GM19240 (cell line): ENCODE data around the gene FAM163B.

Experiments
- DNase-seq: peaks from one replicate; pipeline ENCODE4 v3.0.0; 2011; ENCODE audit warnings: low spot score; ENCODE audit not compliant: insufficient read length

FAM163B gene

DNA sequence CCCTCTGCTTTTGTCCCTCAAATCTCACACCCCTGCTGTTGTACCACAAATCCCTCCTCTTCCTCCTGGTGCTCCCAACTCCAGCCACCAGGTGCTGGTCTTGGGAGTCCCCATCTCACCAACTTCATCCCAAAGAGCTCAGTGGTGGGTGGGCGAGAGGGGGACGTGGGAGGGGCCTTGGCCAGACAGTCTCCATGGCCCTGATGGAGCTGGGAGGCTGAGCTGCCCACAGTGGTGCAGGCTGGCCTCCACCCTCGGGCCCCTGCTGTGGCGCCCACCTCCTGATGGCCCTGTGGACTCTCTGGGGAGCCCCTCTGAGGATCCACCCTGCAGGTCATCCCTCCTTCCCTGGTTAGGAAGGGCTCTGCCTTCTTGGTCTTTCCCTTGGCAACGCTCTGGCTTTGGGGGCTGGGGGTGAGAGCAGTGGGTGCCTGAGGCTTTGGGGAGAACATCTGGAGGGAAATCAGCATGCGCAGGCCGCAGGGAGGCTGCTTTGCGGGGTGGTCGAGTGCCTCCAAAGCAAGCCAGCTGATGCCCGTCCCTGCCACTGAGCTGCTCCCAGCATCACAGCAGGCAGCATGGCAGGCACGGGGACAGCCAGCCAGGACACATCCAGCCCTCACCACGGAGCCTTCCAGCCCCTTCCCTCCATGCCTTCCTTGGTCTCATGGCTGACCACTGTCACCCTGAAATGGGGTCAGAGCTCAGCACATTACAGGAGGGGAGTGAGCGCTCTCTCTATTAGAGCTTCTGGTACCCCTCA is 7.6 kb upstream of the FAM163B start:
- no peak for DNase-seq

DNA sequence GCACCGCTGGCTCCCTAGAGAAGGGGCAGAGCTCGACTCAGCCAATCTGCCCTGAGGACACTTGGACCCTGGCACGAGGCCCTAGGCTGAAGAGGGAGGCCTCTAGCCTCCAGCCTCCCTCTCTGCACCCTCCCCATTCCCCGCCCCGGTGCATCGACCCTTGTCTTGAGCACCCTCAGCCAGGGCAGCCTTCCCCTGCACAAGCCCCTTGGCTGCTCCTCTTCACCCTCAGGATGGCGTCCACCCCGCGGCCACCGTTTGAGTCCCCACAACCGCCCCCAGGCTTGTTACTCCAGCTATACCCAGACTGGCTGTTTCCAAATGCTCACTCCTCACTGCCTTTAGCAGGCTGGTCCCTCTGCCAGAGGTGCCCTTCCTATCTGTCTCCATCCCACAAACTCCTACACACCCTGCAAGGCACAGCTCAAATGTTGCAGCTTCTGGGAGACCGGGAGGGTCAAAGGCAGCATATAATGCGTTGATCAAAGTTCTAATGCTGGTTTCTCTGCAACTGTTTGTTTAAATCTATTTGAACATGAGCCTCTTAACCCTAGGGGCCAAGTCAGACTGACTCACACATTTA is 6.5 kb upstream of the FAM163B start:
- DNase-seq, result no peak

DNA sequence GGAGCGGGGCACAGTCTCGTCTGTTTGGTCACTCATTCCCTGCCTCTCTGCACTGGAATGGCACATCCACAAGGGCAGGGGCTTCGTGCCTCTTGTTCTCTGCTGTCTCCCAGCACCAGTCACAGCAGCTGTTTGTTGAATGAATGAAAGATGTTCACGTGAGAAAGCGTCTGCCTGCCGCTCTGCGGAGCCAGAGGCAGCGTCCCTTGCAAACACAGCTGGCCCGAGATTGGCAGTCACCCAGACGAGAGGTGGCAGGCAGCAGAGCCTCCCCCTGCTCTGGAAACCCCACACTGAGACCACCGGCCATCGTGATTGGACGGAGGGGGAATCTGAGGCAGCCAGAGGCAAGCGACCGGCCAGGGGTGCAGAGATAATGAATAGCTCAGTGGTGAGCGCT is 6.0 kb upstream of the FAM163B start:
- DNase-seq, result no peak

DNA sequence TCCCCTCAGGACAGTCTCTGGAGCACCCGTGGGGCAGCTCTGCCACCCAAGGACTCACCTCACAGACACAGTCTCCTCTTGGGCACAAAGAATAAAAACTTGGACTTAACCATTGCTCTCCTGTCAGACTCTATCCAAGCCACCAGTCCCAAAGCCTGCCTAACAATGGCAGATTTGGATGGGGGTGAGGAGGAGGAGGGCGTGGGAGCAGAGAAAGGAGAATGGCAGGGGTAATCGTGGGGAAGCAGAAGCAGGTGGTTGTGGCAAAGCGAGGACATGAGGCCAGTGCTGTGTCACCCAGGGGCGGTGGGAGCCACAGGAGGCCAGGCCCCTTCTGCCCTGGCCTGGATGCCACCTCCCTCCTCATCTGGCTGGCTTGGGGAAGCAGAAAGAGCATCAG is 5.5 kb upstream of the FAM163B start:
- DNase-seq, result no peak

DNA sequence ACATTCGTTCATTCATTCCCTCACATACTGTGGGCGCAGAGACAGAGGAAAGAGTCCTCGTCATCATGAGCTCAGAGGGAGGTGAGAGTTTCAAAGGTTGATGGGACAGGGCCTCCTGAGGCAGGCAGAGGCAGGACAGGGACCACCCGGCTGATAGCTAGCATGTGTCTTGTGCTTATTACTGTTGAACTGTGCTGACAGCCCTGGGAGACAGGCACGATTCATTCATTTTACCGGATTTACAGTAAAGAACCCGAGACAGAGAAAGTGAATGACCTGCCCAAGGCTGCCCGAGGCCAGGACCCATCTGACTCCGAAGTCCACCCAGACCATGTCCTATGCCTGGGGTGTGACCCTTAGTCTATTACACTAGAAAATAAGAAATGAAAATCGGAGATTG is 4.9 kb upstream of the FAM163B start:
- DNase-seq, result no peak

DNA sequence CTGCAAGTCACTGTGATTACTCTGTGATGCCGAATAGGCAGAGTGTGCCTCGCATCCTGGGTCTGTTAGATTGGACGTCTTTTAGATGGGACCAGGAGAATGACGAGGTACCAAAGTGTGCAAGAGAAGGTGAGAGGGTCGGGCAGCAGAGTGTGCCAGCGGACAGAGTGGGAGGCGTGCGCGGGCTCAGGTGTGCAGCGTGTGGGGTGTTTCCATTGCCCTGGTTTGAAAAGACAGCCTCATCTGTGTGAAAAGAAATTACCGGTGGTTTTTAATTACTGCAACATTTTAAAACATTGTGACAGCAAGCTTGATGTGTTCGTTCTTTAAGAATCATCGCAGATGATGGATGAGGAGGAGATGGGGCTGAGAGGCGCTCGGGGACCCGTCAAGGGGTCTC is 4.2 kb upstream of the FAM163B start:
- DNase-seq, result no peak

DNA sequence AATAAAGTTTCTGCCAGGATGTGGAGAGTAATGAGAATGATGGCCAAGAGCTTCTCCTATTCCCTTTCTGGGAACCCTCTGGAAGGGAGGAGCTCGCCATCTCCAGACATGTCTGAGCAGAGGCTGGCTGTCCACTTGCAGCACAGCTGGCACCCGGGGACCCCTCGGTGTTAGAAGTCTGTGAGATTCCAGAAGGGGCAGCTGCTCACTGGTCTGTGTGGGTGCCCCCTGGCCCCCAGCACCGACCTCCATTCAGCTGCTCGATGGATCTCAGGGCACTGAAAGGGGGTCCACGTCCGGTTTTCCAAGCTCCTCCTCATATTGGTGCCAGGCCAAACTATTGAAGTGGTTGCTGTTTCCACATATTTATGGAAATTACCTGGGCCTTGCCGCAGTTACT is 3.6 kb upstream of the FAM163B start:
- no peak for DNase-seq

DNA sequence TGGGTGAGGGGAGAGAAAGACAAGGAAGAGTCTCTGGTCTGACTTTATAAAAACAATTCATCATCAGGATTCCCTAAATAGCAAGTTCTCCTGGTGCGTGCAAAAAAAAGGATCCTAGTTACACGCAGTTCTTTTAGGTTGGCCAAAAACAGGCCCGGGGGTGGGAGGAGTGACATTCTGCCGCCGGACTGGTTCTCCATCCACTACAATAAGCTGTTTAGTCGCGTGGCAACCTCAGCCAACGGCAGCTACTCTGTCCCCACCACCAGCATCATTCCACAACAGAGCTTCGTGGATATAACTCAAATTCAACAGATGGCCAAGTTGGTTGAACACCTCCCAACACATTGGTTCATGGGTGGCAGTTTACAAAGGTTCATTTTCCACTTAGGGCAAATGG is 2.9 kb upstream of the FAM163B start:
- no peak for DNase-seq

DNA sequence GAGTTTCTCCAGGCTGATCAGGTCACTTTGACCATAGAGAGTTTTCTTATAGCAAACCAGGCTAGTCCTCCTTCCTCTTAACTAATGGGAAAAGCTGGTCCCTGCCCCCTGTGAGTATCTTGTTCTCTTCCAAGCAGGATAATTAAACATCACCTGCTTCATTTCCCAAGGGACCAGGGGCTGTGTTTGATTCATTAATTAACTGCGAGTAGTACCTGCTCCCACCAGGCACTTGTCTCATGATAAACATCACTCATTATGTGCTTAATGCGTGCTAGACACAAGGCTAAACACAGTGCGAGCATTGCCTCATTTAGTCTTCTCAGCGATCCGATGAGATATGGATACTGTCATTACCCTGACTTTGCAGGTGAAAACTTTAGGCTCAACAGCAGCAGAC is 1.7 kb upstream of the FAM163B start:
- DNase-seq, result no peak

DNA sequence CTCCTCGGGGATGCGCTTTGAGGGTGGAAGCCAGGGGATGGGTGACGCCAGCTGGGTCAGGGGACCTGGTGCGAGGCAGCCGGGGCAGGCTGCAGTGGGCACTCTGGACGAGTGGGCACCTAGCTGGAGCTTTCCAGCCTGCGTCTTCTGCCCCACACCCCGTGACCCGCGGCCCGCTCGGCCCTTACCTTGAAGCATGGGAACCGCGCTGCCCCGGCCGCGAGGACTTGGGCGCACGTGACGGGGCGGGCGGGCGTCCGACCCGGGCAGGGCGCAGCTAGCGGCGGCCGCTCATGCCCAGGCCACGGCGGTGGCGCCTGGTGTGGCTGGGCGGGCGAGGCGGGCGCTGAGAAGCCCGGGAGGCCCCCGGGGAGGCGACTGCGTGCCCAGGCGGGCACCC is 300 bp downstream of the FAM163B start:
- no peak for DNase-seq

DNA sequence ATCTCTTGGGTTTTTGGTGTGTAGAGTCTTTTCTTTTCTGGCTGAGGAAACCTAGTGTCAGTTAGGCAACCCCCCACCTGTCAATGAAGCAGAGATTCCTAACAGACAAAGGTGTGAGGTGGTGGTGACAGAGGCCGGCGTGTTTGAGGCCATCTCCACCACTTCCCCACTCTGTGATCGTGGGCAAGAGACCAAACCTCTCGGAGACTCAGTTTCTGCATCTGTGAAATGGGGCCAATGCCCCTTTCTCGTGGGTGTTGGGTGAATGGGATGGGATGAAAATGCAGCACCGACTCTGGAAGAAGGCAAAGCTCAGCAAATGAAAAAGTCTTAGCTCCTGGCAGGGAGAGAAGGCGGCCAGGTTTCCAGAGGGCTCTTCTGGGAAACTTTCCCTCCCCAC is 807 bp downstream of the FAM163B start:
- no peak for DNase-seq

DNA sequence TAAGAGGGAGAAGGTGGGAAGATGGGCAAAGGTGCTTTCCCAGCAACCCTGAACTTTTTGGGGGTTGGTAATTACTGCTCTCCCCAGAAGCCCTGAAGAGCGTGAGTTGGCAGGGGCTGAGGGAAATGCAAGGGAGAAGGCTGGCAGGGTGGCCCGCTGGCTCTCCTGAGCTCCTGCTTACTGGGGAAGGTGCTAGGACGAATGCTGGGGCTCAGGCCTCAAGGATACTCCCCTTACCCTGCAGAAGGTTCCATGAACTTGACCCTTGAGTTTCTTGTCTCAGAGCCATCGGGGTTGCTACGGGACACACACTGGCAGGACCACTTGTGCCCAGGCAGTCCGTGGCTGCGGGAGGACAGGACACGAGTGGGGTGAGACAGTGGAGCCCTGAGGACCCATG is 1.2 kb downstream of the FAM163B start:
- no peak for DNase-seq

DNA sequence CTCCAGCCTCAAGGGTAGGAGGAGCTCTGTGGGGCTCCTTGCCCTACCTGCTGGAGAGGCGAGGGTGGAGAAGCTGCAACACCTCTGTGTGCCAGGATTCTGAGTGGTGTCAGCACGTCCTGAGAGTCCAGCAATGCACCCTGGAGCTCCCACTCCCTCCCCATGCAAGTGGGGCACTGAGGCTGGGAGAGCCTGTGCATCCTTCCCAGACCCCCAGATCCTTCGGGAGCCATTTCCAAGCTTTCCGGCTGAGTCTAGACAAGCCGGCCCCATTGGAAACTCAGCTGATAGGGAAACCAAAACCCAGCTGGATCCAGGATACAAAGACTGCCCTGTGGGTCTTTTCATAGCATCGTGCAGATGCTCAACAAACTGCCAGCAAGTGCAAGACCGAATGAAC is 1.8 kb downstream of the FAM163B start:
- DNase-seq, result no peak

DNA sequence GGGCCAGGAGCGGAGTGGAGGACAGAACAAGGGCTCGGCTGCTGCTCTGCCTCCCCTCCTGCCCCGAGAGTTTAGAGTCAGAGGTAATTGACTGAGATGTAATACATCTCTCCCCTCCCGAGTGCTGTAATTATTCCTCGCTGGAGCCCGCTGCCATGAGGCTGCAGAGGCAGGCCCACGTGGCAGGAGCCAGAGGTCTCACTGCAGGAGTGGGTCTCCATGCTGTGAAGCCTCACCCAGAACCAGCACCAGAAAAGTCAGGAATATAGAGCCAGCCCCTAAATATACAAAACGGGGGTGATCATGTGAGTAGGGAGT is 2.5 kb downstream of the FAM163B start:
- no peak for DNase-seq

DNA sequence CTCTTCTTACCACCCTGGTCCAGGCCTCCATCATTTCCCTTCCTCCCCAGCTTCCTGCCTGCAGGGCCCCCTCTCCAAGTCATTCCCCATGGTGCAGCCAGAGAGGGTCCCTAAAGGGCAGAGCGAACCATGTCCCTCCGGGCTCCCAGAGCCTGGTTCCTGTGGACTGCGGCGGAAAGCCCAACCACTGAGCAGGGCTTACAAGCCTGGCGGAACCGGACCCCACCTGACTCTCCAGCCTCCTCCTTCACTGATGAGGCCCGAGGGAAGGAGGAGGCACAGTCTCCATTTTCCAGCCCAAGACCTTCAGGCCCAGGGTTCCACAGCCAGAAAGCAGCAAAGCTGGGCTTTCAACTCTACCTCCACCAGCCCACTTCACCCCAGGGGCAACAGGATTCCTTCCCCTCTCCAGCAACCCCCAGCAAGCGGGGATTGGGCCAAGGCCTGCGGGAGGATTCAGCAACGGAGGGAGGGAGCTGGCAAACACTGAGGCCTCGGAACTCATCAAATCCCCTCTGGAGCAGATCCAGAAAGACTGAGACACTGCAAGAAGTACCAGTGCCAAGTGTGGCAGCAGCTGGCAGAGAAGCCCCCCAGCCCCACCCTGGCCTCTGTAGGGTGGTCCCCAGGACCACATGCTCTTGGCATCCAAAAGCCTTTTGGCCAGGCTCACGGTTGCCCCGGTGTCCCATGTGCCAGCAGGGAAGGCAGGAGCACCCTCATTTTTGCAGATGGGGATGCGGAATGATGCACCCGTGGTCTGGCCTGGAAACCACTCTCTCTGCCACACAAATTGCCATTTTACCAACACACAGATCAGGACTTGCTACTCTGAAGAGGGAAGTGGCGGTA is 3.1 kb downstream of the FAM163B start:
- DNase-seq, result no peak

DNA sequence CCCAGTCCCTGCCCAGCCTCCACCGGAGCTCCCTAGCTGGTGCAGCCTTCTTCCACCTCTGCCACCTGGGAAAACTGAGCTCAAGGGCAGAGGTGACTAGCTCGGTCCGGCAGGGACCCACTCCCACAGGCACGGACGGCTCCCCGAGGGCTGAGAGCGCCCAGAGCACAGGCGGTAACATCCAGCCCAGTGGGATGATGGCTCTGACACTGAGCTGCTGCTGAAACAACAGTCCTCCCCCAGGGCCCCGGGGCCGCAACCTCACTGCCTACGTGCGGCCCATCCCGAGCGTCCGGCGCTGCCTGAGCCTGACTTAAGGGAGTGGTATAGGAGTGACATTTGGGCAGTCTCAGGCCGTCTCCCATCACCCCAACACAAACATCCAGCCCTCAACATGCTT is 3.7 kb downstream of the FAM163B start:
- no peak for DNase-seq

DNA sequence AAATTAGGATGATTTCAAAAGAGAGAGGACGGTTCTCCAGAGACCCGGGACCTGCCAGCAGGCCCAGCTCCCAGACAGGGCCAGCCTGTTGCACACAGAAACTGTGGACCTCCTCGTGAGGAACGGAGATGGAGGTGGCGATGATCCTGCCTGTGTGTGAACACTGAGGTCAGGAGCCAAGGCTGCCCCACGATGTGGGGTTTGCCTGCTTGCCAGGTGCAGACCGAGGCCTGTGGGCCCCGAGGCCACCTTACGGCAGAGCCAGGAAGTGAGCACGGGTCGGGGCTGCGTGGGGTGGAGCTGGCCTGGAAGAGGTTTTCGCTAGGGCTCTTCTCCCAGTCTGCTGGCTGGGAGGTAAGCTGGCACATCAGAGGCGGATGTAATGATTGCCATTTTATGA is 4.3 kb downstream of the FAM163B start:
- DNase-seq, result no peak

DNA sequence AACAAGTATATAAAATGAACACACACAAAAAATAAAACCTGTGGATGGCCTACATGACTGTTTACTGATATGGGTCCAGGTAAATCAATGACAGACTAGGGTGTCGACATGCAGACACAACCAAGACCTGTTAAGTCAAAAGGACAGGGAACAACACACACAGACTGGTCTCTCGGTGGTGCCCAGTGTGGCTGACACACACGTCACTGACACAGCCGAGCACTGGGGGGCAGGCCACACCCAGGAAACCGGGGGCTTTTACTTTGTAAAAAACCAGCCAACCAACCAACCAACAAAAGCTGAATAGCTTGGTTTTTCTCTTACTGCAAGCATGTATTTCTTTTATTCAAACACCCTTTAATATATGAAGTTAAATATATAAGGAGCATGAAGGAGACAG is 5.0 kb downstream of the FAM163B start:
- DNase-seq, result no peak

DNA sequence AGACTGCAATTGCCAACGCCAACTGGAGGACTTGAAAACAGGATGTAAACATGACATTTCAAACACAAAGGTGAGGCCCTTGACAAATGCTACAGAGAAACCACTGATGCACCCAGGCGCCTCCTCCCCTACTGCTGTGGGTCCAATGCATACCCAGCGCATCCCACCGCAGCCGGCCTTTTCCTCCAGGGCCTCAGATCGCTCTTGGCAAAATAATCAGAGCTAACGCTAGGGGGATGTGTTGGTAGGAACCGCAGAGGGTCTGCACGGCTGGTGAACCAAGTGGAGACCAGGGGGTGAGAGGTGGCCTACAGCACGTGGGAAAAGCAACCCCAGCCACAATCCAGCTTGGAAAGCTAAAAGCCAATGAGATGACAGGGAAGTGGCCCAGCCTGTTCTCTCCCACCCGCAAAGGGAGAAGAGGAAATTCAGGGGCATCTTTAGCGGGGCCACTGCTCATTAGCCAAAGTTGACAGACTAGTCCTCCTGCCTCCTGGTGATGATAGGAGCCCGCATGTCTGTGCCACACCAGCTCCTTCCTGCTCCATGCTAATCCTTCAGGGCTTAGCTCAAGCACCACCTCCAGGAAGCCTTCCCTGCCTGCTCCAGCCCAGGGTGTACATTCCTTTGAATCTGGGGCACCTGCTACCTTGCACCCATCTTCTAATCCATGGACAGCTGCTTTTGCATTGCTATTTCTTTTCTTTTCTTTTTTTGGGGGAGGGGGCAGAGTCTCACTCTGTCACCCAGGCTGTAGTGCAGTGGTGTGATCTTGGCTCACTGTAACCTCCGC is 5.9 kb downstream of the FAM163B start:
- DNase-seq, result no peak

DNA sequence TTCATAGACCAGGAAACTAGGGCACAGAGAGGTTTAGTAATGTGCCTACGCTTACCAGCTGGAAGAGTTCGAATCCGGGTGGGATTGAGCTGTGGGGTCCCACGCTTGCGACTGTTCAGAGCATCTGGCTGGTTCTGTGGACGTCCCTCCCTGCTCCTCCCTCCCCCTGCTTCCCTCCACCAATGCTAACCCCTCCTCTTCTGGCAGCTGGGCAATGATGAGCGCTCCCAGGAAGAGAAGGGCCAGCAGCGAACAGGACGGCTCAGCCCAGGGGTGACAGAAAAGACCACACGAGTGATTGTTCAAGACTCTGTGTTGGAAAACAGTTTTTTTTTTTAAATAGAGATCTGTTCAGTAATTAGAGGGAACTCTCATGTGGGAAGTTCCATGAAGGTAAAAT is 6.9 kb downstream of the FAM163B start:
- DNase-seq, result no peak

DNA sequence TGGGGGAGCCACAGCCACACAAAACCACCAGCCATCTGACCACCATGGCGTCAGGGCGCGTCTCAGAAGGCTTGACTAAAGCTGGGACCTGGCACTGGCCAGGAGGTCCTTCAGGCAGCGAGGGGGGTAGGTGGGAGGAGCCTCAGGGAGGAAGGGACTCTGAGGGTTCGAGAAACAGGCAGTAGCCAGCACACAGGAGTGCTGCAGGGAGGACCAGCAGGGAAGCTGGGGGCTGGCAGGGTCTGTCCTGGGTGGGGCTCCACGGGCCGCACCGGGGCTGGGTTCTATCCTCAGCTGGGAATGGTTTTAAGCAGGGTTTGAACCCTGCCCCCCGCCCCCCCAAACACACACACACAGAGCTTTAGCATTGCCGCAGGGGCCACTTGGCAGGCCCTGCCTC is 7.4 kb downstream of the FAM163B start:
- DNase-seq, result no peak

DNA sequence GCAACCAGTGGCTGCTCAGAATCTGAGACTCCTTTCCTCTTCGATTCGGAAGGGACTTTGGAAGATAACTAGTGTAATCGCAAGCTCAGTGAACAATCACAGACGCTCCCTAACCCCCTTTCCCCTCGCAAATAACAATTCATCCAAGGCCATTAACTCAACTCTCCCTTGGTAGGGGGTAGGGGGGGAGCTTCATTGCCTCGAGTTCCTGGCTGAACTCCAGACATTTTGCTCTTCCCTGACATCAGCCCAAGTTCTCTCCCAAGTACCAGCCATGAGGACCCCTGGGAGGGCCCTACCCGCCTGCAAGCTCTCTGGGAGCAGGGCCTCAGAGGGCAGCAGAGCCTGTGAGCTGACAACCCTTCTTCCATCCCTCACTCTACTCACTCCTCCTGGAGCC is 8.4 kb downstream of the FAM163B start:
- no peak for DNase-seq
